HFFc6 (cell line): ENCODE results near the gene CWH43. TPM values are rescaled to one million over a fixed set of nuclear protein-coding genes. Genes with fewer than 3 reads are reported as not detected.
"Not testable (repeated sequence)": the region's sequence is repeated elsewhere in the genome, so short reads cannot be mapped to it uniquely, and the experiment has no call there.

Experiments
- DNase-seq: peaks from one replicate; pipeline ENCODE4 v3.0.0-alpha.2; 2018
- H3K27ac Mint-ChIP-seq: 2 replicates; pipeline ENCODE4 v1.8.0; 2020; ENCODE audit warnings: mild to moderate bottlenecking, mixed read lengths
- H3K27me3 Mint-ChIP-seq: 2 replicates; pipeline ENCODE4 v1.8.0; 2021; ENCODE audit warnings: mild to moderate bottlenecking, moderate library complexity, mixed read lengths; ENCODE audit not compliant: insufficient read depth
- H3K36me3 Mint-ChIP-seq: 2 replicates; pipeline ENCODE4 v1.8.0; 2021; ENCODE audit warnings: low read depth, mixed read lengths
- H3K4me1 Mint-ChIP-seq: 2 replicates; pipeline ENCODE4 v1.8.0; 2020; ENCODE audit warnings: low read depth, mixed read lengths
- H3K4me3 Mint-ChIP-seq: 2 replicates; pipeline ENCODE4 v1.8.0; 2020; ENCODE audit warnings: mild to moderate bottlenecking, moderate library complexity, mixed read lengths
- H3K9me3 Mint-ChIP-seq: 2 replicates; pipeline ENCODE4 v1.8.0; 2020; ENCODE audit warnings: mild to moderate bottlenecking, mixed read lengths
- CTCF ChIP-seq: fragments of 200-600 bp; sonication (generic); IDR thresholded peaks from 2 replicates; pipeline ENCODE4 v1.5.0; 2021; ENCODE audit warnings: antibody characterized with exemption, mild to moderate bottlenecking
- total RNA-seq, 6 experiments: library from RNA; stranded (reverse); fragmentation: NEBNext Ultra II Directional; extraction: Animal tissue kit (Norgen Biotek cat#: 25700); gene quantifications; 2 replicates in 1 of 6; 3 replicates in 5 of 6; pipeline ENCODE4 v1.2.3, GENCODE V29; 2021

The CWH43 gene
- total RNA-seq, 6 experiments from 2014 or later = not detected

GRCh38 chr4:49058306-49058705 is 72.2 kb downstream of the CWH43 start:
- H3K9me3 Mint-ChIP-seq = peaks cover 14% of the 10 kb centered on the region
- H3K4me1 Mint-ChIP-seq = no peaks in the 10 kb centered on the region
- H3K27ac Mint-ChIP-seq = no peak overlapping the region
- no peak overlapping the region for H3K4me3 Mint-ChIP-seq
- no peak for DNase-seq
- H3K27me3 Mint-ChIP-seq = no peaks in the 10 kb centered on the region; the same call in 1 of the 2 replicates
- no peaks in the 10 kb centered on the region for H3K36me3 Mint-ChIP-seq
- TF ChIP-seq CTCF = no peak

- no peak for TF ChIP-seq CTCF
- Mint-ChIP-seq H3K27me3 (no peaks in the 10 kb centered on the region; the same call in 1 of the 2 replicates), H3K27ac (no peak overlapping the region), H3K9me3 (peaks cover 11% of the 10 kb centered on the region), H3K36me3 (no peaks in the 10 kb centered on the region), H3K4me3 (no peak overlapping the region), H3K4me1 (no peaks in the 10 kb centered on the region)
- no peak for DNase-seq
Measured at GRCh38 chr4:49063670-49064069, 77.6 kb downstream of the CWH43 start.

- not testable (repeated sequence) for H3K4me1 Mint-ChIP-seq, H3K27ac Mint-ChIP-seq, H3K4me3 Mint-ChIP-seq, DNase-seq, H3K36me3 Mint-ChIP-seq, H3K27me3 Mint-ChIP-seq
- peaks cover 19% of the 10 kb centered on the region for H3K9me3 Mint-ChIP-seq
Measured at GRCh38 chr4:49072196-49072595, 86.1 kb downstream of the CWH43 start.

- Mint-ChIP-seq H3K36me3 (peaks cover 30% of the 10 kb centered on the region), H3K9me3 (peaks cover 37% of the 10 kb centered on the region)
- H3K27me3 Mint-ChIP-seq, H3K4me1 Mint-ChIP-seq, H3K4me3 Mint-ChIP-seq, H3K27ac Mint-ChIP-seq, DNase-seq: not testable (repeated sequence)
Measured at GRCh38 chr4:49091883-49092282, 105.8 kb downstream of the CWH43 start.

- not testable (repeated sequence) for H3K4me3 Mint-ChIP-seq, H3K27ac Mint-ChIP-seq, H3K4me1 Mint-ChIP-seq, DNase-seq, H3K27me3 Mint-ChIP-seq
- Mint-ChIP-seq H3K9me3 (peaks cover 45% of the 10 kb centered on the region), H3K36me3 (peaks cover 38% of the 10 kb centered on the region)
Measured at GRCh38 chr4:49092608-49093135, 106.6 kb downstream of the CWH43 start.

GRCh38 chr4:49096215-49096614 is 110.1 kb downstream of the CWH43 start:
- peaks cover 72% of the 10 kb centered on the region for H3K9me3 Mint-ChIP-seq
- H3K4me3 Mint-ChIP-seq, H3K4me1 Mint-ChIP-seq, H3K27me3 Mint-ChIP-seq, DNase-seq, H3K27ac Mint-ChIP-seq: not testable (repeated sequence)
- peaks cover 63% of the 10 kb centered on the region for H3K36me3 Mint-ChIP-seq

GRCh38 chr4:49096627-49097026 is 110.6 kb downstream of the CWH43 start:
- not testable (repeated sequence) for H3K27me3 Mint-ChIP-seq, H3K27ac Mint-ChIP-seq, H3K4me3 Mint-ChIP-seq, DNase-seq, H3K4me1 Mint-ChIP-seq
- H3K9me3 Mint-ChIP-seq = peaks cover 72% of the 10 kb centered on the region
- H3K36me3 Mint-ChIP-seq = peaks cover 63% of the 10 kb centered on the region

- not testable (repeated sequence) for H3K27me3 Mint-ChIP-seq, H3K27ac Mint-ChIP-seq, DNase-seq, H3K4me1 Mint-ChIP-seq, H3K4me3 Mint-ChIP-seq
- H3K9me3 Mint-ChIP-seq = peaks cover 67% of the 10 kb centered on the region
- peaks cover 58% of the 10 kb centered on the region for H3K36me3 Mint-ChIP-seq
Measured at GRCh38 chr4:49097071-49097470, 111.0 kb downstream of the CWH43 start.

GRCh38 chr4:49097505-49097904 is 111.4 kb downstream of the CWH43 start:
- DNase-seq, H3K4me3 Mint-ChIP-seq, H3K4me1 Mint-ChIP-seq, H3K27ac Mint-ChIP-seq, H3K27me3 Mint-ChIP-seq: not testable (repeated sequence)
- H3K9me3 Mint-ChIP-seq = peaks cover 67% of the 10 kb centered on the region
- H3K36me3 Mint-ChIP-seq = peaks cover 57% of the 10 kb centered on the region

- not testable (repeated sequence) for DNase-seq, H3K27ac Mint-ChIP-seq, H3K4me3 Mint-ChIP-seq, H3K27me3 Mint-ChIP-seq, H3K4me1 Mint-ChIP-seq
- H3K36me3 Mint-ChIP-seq = peaks cover 58% of the 10 kb centered on the region
- peaks cover 68% of the 10 kb centered on the region for H3K9me3 Mint-ChIP-seq
Measured at GRCh38 chr4:49098034-49098759, 112.1 kb downstream of the CWH43 start.

- DNase-seq, H3K27ac Mint-ChIP-seq, H3K27me3 Mint-ChIP-seq, H3K4me3 Mint-ChIP-seq, H3K4me1 Mint-ChIP-seq: not testable (repeated sequence)
- H3K9me3 Mint-ChIP-seq = peaks cover 81% of the 10 kb centered on the region
- H3K36me3 Mint-ChIP-seq = peaks cover 74% of the 10 kb centered on the region
Measured at GRCh38 chr4:49099831-49100444, 113.9 kb downstream of the CWH43 start.
